Stimulated activated CD4-positive, alpha-beta T cell treated with anti-CD3 and anti-CD28 coated beads, Interleukin-12 subunit alpha, Interleukin-12 subunit beta, amount 100 ng/mL, for 4 hours (primary cell): ENCODE data around the gene PIP5K1C.

ENCODE experiments used
- DNase-seq: peaks from one replicate; pipeline ENCODE4 v3.0.0-alpha.2; 2020

The PIP5K1C gene

DNA sequence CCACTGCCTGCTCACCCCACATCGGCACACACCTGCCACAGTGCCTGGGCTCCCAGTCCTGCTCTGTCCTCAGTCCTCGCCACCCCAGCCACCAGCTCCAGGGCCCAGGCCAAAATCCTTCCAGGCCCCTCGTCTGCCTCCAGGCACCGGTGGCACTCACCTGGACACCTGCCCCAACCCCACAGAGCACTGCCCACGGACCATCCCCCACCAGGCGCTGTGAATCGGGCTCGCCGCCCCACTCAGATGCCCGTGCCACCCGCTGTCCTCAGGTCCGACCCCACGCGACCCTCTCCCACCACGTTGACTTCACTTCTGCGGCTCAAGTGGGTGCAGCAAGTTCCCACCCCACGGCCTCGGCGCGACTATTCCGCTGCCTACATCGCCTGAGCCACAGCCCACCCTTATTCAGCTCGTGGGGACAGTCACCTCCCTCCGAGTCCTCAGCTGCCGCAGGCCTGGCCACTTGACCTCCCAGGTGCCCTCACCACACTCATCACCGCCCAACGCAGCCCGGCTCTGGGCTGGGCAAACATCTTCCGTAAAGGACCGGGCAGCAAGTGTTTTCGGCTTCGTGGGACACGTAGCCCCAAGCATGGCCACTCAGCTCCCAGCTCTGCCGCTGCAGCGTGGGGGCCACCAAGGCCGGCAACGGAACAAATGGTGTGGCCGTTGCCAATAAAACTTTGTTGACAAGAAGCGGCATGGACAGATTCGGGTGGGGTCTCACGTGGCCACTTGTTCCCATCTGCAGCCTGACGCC is 5.7 kb downstream of the PIP5K1C start:
- no peak for DNase-seq

DNA sequence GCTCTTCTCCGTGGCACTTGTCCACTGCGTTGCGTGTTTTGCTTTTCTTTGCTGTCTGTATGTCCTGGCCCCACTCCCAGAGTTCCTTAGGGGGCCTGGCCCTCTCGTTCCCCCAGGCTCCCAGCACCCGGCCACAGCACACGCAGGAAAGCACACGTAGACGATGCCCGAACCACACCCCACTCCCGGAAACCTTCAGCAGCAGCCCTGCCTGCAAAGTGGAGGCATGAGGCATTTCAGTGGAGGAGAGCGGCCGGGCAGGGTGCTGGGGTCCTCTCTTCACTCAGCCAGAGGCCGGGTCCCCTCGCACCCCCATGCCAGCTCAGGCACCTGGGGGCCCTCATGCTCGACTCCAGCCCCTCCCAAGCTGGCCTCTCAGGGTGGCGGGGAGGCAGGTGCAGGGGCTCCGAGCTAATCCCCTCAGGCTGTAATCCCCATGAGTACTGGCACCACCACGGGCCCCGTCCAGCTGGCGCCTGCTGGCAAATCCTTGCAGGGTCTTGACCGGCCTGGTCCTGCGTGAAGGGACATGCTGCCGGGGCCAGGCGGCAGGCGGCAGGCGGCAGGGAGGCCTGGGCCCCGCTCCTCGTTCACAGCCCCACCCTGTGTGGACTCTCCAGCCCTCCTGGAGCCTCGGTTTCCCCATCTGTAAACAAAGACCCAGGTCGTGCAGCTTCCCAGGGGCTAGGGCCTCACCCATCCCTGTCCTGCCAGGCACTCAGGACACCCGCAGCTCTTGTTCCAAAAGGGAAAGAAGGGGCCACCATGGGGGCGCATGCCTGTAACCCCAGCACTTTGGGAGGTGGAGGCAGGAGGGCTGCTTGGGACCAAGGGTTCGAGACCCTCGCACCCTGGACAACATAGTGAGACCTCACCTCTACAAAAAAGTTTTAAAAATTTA is 7.0 kb downstream of the PIP5K1C start:
- no peak for DNase-seq

DNA sequence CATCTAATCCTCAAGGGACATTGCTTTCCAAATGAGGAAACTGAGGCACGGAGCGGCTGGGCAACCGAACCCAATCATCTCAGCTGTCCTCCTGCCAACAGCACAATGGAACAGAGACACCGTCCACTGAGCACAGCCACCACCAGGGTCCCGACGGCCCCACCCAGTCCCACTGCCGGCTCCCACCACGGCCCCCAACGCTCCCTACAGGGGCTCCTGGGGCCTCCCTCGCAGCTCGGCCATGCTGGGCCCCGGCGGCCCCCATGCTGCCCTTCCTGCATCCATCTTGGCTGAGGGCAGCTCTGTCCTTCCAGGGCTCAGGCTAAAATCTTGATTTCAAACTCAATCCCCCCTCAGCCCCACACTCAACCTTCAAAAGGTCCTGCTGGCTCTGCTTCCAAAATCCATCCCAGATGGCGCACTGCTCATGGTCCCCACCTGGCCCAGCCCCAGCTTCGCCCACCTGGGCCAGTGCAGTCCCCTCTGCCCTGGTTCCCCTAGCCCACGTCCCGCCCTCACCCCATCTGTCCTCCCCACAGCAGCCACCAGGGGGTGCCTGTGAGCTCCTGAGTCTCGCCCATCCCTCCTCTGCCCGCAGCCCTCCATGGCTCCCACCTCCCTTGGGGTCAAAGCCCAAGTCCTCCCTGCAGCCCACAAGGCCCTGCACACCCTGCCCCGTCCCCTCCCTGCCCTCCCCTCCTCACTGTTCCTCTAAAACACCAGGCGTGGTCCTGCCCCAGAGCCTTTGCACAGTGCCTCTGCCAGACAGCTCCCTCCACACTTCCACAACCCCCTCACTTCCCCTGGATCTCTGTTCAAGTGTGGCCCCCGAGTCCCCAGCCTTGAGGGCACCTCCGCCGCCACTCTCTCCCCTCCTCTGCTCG is 7.9 kb downstream of the PIP5K1C start:
- DNase-seq = peak; percentile 53

DNA sequence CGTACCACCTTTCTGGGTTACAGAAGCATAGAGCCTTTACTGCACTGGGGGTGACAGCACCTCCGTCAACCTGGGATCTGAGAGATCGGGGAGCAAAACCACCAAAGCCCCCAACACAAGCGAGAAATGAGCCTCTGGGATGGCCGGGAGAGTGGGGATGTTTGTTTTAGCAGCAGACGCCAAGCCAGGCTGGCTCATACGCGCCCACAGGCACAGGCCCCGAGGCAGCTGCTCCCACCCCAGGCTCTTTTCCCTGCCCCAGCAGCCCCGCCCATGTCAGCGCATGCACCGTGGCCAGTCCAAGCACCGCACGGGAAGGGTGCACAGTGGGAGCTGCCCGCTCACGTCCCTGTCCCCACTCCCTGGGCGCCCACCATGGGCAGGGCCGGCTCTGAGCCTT is 8.5 kb downstream of the PIP5K1C start:
- DNase-seq = no peak

DNA sequence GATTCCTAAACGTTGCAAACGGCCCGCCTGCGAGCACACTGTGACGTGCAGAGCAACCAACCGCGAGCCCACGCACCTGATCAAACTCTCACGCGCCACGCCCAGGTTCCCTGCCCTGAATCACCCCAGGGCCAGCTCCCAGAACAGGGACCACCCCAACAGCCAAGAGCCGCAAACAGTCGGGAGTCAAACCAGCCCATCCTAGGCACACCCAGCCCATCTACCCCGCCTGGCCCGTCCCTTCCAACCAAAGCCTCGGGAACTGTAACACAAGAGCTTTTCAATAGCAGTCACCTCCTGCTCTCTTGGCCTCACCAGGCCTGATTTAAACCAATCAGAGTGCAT is 8.9 kb downstream of the PIP5K1C start:
- DNase-seq = no peak

DNA sequence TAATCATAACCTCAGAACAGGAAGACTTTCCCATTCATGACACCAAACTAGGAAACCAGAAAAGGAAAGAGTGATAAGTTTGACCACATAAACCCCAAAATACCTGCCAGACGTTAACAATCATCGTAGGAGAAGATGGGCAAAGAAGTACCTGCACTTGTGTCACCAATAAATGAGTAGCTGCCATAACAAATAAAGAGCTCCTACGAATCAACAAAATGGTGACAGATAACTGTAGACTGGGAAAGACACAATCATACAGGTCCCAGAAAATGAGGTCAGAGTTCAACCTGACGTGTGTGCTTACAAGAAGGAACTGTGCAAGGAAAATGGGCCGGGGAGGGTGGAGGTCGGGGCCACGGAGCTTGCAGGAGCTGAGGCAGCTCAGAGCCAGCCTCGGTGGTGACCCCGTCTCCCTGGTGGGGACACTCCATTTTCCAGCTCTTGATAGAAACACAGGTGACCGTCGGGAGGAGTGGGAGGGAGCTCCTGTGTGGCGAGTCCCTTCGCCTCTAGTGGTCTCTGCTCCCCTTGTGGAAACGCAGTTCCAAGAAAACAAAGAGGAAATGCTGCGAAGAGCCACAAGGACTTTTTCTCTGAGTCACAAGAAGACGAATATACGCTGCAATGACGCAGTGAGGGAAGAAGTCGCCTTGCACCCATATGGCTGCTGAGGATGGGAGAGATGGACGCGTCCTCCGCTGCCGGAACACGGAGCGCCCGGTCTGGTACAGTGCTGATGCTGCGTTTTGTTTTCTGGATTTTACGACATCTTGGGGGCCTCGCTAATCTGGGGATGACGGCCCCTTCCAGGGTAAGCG is 9.5 kb downstream of the PIP5K1C start:
- DNase-seq = no peak

DNA sequence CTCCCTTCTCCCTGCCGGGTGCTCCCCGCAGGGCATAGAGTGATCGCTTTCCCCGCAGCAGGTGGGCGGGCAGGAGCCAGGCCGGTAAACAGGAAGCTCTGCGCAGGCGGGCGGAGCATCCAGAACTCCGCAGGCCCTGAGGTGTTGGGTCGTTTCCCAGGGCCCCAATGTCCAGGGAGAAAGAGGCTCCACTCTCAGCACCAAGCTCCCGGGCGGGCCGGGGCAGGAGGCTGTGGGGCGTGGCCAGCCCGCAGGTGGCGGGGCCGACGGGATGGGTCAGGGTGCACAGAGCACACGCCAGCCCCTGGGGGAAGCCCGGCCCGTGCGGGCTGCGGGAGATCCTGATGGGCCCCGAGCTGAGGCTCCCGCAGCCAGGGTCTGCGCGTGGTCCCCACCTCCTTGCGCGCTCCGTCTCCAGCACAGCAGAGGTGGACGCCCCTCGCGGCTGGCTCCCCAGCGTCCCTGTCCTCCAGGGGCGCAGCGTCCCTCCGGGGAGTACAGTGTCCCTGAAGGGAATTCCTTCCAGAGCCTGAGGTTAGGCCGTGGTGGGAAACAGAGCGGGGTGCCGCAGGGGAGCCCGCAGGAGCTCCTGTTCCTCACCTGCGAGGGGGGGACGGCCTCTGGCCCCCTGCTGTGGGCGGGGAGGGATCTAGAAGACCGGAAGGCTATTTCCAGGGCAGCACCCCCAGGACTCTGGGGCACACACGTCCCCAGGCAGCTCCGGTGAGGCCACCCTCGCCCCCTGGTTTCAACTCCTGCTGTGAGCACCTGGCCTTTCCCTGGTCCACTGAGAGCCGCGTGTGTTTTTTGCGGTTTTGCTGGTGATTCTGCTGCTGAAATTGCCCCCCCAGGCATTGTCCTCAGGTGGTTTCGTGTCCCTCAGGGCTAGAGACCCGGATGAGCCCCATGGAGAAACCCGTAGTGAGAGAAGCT is 12.2 kb downstream of the PIP5K1C start:
- DNase-seq = peak; percentile 21

DNA sequence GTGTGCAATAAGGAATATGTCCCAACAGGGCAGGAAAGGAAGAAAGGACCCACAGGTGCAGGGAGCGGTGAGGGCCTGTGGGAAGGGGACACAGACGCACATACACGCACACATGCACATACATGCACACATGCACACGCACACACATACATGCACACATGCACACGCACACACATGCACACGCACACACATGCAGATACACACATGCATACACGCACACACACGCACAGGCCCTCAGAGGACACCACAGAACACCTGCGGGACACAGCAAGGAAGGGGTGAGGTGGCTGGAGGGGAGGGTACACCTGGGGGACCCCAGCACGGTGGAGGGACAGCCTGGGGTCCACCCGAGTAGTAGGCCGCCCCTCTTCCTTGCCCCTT is 12.9 kb downstream of the PIP5K1C start:
- DNase-seq = no peak

DNA sequence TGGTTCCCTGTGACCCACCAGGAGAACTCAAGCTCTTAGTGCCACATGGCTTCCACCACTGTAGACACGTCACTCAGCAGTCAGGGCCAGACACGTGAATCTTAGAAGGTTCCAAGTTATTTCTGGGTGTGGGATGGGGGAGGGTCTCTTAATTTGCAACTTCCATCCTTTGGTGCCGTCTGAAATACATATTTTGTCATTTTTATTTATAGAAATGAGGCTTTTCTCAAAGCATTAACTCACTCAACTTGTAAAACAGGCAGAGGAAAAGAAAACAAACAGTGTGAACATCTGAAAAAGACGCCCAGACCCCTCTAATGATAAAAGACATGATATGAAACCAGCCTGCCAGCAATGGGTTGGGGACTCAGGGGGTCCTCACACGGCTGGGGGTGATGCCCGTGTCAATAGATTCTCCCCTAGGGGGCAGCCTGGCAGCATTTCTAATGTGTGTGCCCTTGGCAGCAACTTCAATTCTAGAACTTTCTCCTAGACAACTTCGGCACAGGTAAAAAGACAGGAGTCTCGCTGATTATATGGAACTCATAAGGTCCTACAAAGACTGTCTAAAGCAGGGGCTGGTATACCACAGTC is 15.4 kb downstream of the PIP5K1C start:
- DNase-seq = no peak

DNA sequence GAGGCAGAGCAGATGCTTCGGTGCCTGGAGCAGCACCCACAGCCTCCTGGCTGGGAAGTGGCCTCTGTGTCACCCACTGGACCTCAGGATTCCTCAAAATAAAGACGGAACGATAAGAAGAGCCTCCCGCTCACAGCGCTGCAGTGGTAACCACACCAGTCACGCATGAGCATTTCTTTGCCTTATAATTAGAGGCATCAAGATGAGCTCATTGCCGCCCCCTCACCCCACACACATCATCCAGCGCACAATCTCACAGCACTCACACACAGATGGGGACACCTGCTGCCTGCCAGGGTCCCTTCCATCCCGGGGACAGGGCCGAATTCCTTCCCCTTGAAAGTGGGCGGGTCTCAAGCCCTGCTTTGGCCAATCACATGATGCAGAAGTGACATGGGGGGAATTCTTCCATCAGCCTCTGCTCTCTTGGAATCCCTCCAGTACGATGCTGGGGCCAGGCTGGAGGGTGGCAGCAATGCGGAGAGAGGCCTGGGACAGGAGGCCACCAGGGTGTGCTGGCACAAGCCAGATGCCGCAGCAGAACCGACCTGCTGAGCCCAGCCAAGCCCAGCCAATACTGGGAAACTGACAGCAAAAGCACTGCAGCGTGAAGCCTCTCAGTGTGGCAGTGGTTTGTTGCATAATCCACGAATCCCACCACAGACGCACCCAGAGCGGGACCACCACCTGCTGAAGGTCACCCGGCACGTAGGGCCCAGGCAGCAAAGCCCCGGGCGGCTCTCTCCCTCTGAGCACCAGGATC is 16.0 kb downstream of the PIP5K1C start:
- no peak for DNase-seq

DNA sequence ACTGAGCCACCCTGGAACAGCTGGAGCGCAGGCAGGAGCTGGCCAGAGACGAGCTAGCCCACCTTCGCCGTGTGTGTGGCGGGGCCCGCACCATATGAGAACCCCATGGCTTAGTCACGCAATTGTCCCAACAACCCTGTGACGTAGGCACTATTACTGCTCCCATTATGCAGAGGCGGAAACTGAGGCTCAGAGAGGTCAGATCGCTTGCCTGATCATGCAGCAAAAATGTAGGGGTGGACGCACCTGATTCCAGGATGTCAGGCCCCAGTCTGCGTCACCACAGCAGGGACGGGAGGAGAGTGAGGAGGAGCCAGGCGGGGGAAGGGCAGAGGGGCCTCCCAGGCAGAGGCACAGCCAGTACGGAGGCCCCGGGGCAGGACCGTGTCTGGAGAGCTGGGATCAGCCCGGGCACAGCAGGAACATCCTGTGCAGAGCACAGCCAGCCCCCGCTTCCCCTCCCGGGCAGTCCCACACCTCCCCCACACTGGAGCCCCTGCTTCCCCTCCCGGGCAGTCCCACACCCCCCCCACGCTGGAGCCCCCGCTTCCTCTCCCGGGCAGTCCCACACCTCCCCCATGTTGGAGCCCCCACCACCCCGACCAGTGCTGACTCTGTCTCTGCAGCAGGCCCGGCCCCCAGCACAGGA is 16.7 kb downstream of the PIP5K1C start:
- no peak for DNase-seq

DNA sequence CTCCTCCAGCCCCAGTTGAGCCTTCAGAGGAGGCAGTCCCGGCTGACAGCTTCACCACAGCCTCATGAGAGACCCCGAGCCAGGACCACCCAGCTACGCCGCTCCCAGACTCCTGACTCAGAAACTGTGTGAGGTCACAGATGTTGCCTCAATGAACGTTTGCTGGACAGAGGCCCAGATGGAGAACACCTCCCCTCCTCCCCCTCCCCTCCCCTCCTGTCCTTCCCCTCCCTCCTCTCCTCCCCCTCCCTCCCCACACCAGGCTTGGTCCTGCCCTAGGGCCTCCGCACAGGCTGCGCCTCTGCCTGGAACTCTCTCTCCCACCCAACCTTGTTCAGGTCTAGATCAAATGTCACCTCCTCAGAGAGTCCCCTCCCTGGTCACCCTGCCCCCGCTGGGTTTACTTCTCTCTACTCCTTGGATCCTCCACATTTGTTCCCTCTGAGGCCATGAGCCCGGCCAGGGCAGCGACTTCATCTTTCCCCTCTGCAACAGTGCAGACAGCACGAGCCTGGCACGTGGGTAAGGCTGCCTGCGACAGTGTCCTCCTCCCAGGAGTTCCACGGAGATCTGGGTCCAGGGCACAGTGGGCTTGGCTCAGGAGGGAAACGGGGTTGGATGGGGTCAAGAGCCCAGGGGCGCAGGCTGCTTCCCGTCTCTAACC is 17.4 kb downstream of the PIP5K1C start:
- DNase-seq = no peak

DNA sequence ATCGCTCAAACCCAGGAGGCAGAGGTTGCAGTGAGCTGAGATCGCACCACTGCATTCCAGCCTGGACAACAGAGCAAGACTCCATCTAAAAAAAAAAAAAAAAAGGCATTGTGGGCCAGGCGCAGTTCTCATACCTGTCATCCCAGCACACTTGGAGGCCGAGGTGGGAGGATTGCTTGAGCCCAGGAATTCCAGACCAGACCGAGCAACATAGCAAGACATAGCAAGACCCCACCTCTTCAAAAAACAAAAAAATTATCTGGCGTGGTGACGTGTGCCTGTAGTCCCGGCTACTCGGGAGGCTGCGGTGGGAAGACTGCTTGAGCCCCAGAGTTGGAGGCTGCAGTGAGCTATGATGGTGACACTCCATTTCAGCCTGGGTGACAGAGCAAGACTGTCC is 18.0 kb downstream of the PIP5K1C start:
- DNase-seq = no peak

DNA sequence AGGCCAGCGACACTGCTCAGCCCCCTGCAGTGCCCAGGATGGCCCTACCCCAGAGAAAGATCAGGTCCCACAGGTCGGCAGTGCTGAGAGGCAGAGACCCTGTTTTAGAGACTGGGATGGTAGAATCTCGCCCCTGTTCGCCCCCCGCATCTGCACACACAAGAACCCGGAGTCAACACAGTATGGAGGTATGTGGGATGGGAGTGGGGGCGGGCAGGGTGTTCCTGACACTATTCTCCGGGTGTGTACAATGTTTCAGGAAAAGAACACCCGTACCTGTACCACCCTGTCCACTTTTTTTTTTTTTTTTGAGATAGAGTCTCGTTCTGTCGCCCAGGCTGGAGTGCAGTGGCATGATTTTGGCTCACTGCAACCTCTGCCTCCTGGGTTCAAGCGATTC is 19.3 kb downstream of the PIP5K1C start:
- no peak for DNase-seq

DNA sequence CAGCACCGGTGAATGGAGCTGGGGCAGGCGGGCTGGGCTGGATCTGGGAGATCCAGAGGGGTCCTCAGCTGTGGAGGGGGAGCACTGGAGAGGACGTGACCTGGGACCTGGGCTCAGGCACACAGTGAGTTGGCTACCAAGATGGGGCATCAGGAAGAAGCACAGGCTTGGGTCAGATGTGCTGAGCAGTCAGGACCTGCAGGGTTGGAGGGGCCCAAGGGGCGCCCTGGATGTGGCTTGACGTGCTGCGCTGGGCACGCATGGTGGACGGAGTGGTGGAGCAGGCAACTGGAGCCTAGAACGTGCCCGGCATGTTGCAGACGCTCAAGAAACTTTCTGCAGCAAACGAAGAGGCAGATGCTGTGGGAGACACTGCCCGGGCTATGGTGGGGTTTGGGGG is 20.7 kb downstream of the PIP5K1C start:
- no peak for DNase-seq

DNA sequence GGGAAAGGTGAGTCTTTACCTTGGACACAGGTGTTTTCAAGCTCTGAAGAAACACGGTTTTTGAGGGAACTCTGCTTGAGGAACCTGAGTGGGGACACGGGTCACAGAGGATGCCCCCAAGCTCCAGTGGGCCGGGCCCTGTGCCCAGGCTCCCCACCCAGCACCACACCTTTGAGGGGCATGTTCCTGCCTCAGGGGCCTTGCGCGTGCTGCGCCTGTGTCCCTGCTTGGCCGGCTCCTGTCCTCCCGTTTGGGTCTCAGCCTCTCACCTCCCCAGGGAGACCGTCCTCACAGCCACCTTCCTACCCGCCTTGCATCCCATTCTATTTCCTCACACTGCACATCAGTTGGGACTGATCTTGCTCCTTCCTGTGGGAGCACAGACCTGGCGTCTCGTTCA is 21.1 kb downstream of the PIP5K1C start:
- DNase-seq = no peak

DNA sequence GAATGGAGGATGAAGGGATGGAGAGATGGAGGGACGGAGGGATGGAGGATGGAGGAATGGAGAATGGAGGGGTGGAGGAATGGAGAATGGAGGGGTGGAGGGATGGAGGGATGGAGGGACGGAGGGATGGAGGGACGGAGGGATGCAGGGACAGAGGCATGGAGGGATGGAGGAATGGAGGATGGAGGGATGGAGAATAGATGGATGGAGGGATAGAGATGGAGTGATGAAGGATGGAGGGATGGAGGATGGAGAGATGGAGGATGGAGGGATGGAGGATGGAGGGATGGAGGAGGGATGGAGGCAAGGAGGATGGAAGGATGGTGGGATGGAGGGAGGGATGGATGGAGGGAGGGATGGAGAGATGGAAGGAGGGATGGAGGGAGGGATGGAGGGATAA is 22.1 kb downstream of the PIP5K1C start:
- DNase-seq = no peak

DNA sequence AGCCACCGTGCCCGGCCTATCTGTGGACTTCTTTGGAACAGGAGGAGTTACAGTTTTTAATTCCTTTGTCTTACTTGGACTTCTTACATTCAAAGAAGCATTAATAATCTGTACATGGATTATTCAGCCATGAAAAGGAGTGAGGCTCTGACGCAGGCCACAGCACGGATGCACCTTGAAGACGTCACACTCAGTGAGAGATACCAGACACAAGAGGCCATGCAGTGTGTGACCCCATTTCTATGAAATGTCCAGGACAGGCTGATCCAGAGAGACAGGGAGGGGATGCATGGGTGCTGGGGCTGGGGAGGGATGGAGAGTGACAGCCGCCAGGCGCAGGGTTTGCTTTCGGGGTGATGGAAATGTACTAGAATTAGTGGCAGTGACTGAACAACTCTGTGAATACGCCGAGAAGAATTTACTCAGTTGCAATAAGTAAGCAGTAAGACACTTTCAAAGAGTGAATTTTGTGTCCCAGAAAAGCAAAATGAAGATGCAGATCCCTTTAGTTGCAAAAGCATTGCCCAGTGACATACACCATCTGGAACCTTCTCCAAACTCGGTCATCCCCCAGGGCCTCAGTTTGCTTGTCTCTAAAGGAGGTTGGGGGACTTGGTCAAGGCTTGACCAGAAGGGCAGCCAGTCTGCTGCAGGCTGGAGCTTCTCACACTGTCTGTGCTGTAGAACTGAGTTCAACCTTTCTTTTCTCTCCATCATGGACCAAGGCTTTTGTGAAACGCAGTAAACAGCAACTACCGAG is 25.3 kb downstream of the PIP5K1C start:
- DNase-seq = no peak
